Osteocyte (in vitro differentiated cells): ENCODE data around the gene GIMAP2. TPM values are rescaled to one million over a fixed set of nuclear protein-coding genes. Genes with fewer than 3 reads are reported as not detected.

Experiments
- DNase-seq: peaks from one replicate; pipeline ENCODE4 v3.0.0; 2021; ENCODE audit warnings: mixed read lengths; ENCODE audit not compliant: unreplicated experiment; ENCODE audit errors: extremely low spot score
- H3K27ac Mint-ChIP-seq: one replicate; pipeline ENCODE4 v1.8.0; 2021; ENCODE audit warnings: mild to moderate bottlenecking, mixed read lengths; ENCODE audit not compliant: unreplicated experiment
- H3K27me3 Mint-ChIP-seq: one replicate; pipeline ENCODE4 v1.8.0; 2021; ENCODE audit warnings: mixed read lengths; ENCODE audit not compliant: unreplicated experiment
- H3K36me3 Mint-ChIP-seq: one replicate; pipeline ENCODE4 v1.8.0; 2021; ENCODE audit warnings: mixed read lengths; ENCODE audit not compliant: unreplicated experiment
- H3K4me1 Mint-ChIP-seq: one replicate; pipeline ENCODE4 v1.8.0; 2021; ENCODE audit warnings: mixed read lengths; ENCODE audit not compliant: unreplicated experiment
- H3K4me3 Mint-ChIP-seq: one replicate; pipeline ENCODE4 v1.8.0; 2021; ENCODE audit warnings: mild to moderate bottlenecking, moderate library complexity, mixed read lengths; ENCODE audit not compliant: unreplicated experiment
- H3K9me3 Mint-ChIP-seq: one replicate; pipeline ENCODE4 v1.8.0; 2021; ENCODE audit warnings: mixed read lengths; ENCODE audit not compliant: unreplicated experiment
- CTCF ChIP-seq: fragments of 200-600 bp; sonication (generic); IDR thresholded peaks from 2 replicates; pipeline ENCODE4 v1.5.0; 2021; ENCODE audit warnings: antibody characterized with exemption, mild to moderate bottlenecking, moderate library complexity
- total RNA-seq: library from RNA; stranded (reverse); gene quantifications from 2 replicates; pipeline ENCODE4 v1.2.1, GENCODE V29; 2021

Gene GIMAP2
- total RNA-seq, 1 donor from 2014 or later = not detected

- no peak for TF ChIP-seq CTCF
- Mint-ChIP-seq H3K9me3 (peaks cover 5% of the 10 kb centered on the region), H3K36me3 (no peaks in the 10 kb centered on the region), H3K27me3 (no peaks in the 10 kb centered on the region), H3K4me1 (no peaks in the 10 kb centered on the region), H3K4me3 (no peak overlapping the region), H3K27ac (no peak overlapping the region)
- no peak for DNase-seq
These were observed 48.1 kb downstream of the GIMAP2 start for GRCh38 chr7:150733482-150734095.

- H3K36me3 Mint-ChIP-seq = no peaks in the 10 kb centered on the region
- no peak for TF ChIP-seq CTCF
- H3K4me3 Mint-ChIP-seq = no peak overlapping the region
- H3K9me3 Mint-ChIP-seq = no peaks in the 10 kb centered on the region
- no peaks in the 10 kb centered on the region for H3K4me1 Mint-ChIP-seq
- H3K27ac Mint-ChIP-seq = no peak overlapping the region
- DNase-seq = no peak
- no peaks in the 10 kb centered on the region for H3K27me3 Mint-ChIP-seq
These were observed 48.7 kb downstream of the GIMAP2 start for GRCh38 chr7:150734254-150734653.

GRCh38 chr7:150735596-150736358 is 50.3 kb downstream of the GIMAP2 start:
- Mint-ChIP-seq H3K4me3 (no peak overlapping the region), H3K27ac (no peak overlapping the region), H3K36me3 (no peaks in the 10 kb centered on the region), H3K27me3 (no peaks in the 10 kb centered on the region), H3K4me1 (no peaks in the 10 kb centered on the region), H3K9me3 (no peaks in the 10 kb centered on the region)
- no peak for DNase-seq
- no peak for TF ChIP-seq CTCF

- no peak for TF ChIP-seq CTCF
- DNase-seq = no peak
- H3K4me1 Mint-ChIP-seq = no peaks in the 10 kb centered on the region
- no peaks in the 10 kb centered on the region for H3K27me3 Mint-ChIP-seq
- H3K27ac Mint-ChIP-seq = no peak overlapping the region
- no peak overlapping the region for H3K4me3 Mint-ChIP-seq
- H3K36me3 Mint-ChIP-seq = no peaks in the 10 kb centered on the region
- H3K9me3 Mint-ChIP-seq = no peaks in the 10 kb centered on the region
These were observed 51.4 kb downstream of the GIMAP2 start for GRCh38 chr7:150736864-150737263.

- no peaks in the 10 kb centered on the region for H3K27me3 Mint-ChIP-seq
- no peaks in the 10 kb centered on the region for H3K36me3 Mint-ChIP-seq
- no peak for DNase-seq
- H3K9me3 Mint-ChIP-seq = no peaks in the 10 kb centered on the region
- no peaks in the 10 kb centered on the region for H3K4me1 Mint-ChIP-seq
- H3K27ac Mint-ChIP-seq = no peak within 1 kb of the TSS
- H3K4me3 Mint-ChIP-seq = no peak within 1 kb of the TSS
- TF ChIP-seq CTCF = no peak
These were observed 52.0 kb downstream of the GIMAP2 start, which contains the start of gene GIMAP5 for GRCh38 chr7:150737265-150738055. Gene GIMAP5 (plus strand): TSS chr7:150737418. CDS start chr7:150740885, 3,467 bp downstream.
